ENCODE data around the gene NUP153. TPM values are rescaled to one million over a fixed set of nuclear protein-coding genes. Genes with fewer than 3 reads are reported as not detected.

Gene NUP153
- total RNA-seq, 1 experiment from 2014 or later, result 104 TPM

GRCh38 chr6:17628873-17629272 lies 77.9 kb downstream of the NUP153 start:
- peaks cover 90% of the 10 kb centered on the region for H3K36me3 ChIP-seq (ENCODE audit: insufficient read depth, low read length, poor library complexity, severe bottlenecking)
- no peaks in the 10 kb centered on the region for H3K9me3 ChIP-seq (ENCODE audit: low read depth, low read length, poor library complexity, severe bottlenecking)
- H3K27ac ChIP-seq (ENCODE audit: low read depth, low read length, poor library complexity, severe bottlenecking), result no peak overlapping the region
- no peak for DNase-seq (ENCODE audit: low spot score)
- ChIA-PET POLR2A (ENCODE audit: low non-redundant PET) (no interaction called here), CTCF (no interaction called here)
- H3K27me3 ChIP-seq (replicated peaks; ENCODE audit: insufficient read depth, low read depth, low read length, poor library complexity), result no peaks in the 10 kb centered on the region
- H3K4me3 ChIP-seq (ENCODE audit: low read depth, low read length, poor library complexity, severe bottlenecking), result no peak overlapping the region
- peaks cover 3% of the 10 kb centered on the region for H3K4me1 ChIP-seq (ENCODE audit: insufficient read depth, low read length, poor library complexity, severe bottlenecking)
- intact Hi-C loops (cut with micrococcal nuclease; ENCODE audit: unreplicated experiment), result no loop called here
- TF ChIP-seq EZH2 (IDR thresholded peaks at IDR 0.05; ENCODE audit: borderline replicate concordance, low read depth, low read length, poor library complexity, severe bottlenecking), result no peak
- TF ChIP-seq CTCF (conservative IDR thresholded peaks at IDR 0.05; ENCODE audit: low read depth, low read length), result no peak
- BruUV-seq (replicated peaks), result TSS peak; percentile 46

GRCh38 chr6:17624396-17624795 lies 82.3 kb downstream of the NUP153 start:
- no peak for DNase-seq (ENCODE audit: low spot score)
- H3K27ac ChIP-seq (ENCODE audit: low read depth, low read length, poor library complexity, severe bottlenecking), result no peak overlapping the region
- no peaks in the 10 kb centered on the region for H3K9me3 ChIP-seq (ENCODE audit: low read depth, low read length, poor library complexity, severe bottlenecking)
- intact Hi-C loops (cut with micrococcal nuclease; ENCODE audit: unreplicated experiment), result no loop called here
- no TSS peak for BruUV-seq (replicated peaks)
- POLR2A ChIA-PET (ENCODE audit: low non-redundant PET), result no interaction called here
- peaks cover 3% of the 10 kb centered on the region for H3K4me1 ChIP-seq (ENCODE audit: insufficient read depth, low read length, poor library complexity, severe bottlenecking)
- CTCF ChIA-PET, result no interaction called here
- H3K27me3 ChIP-seq (replicated peaks; ENCODE audit: insufficient read depth, low read depth, low read length, poor library complexity), result no peaks in the 10 kb centered on the region
- H3K4me3 ChIP-seq (ENCODE audit: low read depth, low read length, poor library complexity, severe bottlenecking), result no peak overlapping the region
- no peak for TF ChIP-seq CTCF (conservative IDR thresholded peaks at IDR 0.05; ENCODE audit: low read depth, low read length)
- TF ChIP-seq EZH2 (IDR thresholded peaks at IDR 0.05; ENCODE audit: borderline replicate concordance, low read depth, low read length, poor library complexity, severe bottlenecking), result no peak
- H3K36me3 ChIP-seq (ENCODE audit: insufficient read depth, low read length, poor library complexity, severe bottlenecking), result peaks cover 89% of the 10 kb centered on the region

GRCh38 chr6:17622144-17622543 lies 84.6 kb downstream of the NUP153 start:
- no TSS peak for BruUV-seq (replicated peaks)
- POLR2A ChIA-PET (ENCODE audit: low non-redundant PET), result no interaction called here

More at GRCh38 chr6:17622144-17622543, 84.6 kb downstream of the NUP153 start:
- Histone ChIP-seq H3K27me3 (replicated peaks; ENCODE audit: insufficient read depth, low read depth, low read length, poor library complexity) (no peaks in the 10 kb centered on the region), H3K27ac (ENCODE audit: low read depth, low read length, poor library complexity, severe bottlenecking) (no peak overlapping the region), H3K9me3 (ENCODE audit: low read depth, low read length, poor library complexity, severe bottlenecking) (no peaks in the 10 kb centered on the region), H3K4me1 (ENCODE audit: insufficient read depth, low read length, poor library complexity, severe bottlenecking) (peaks cover 5% of the 10 kb centered on the region), H3K4me3 (ENCODE audit: low read depth, low read length, poor library complexity, severe bottlenecking) (no peak overlapping the region), H3K36me3 (ENCODE audit: insufficient read depth, low read length, poor library complexity, severe bottlenecking) (peaks cover 72% of the 10 kb centered on the region)
- TF ChIP-seq CTCF (conservative IDR thresholded peaks at IDR 0.05; ENCODE audit: low read depth, low read length), result no peak
- TF ChIP-seq EZH2 (IDR thresholded peaks at IDR 0.05; ENCODE audit: borderline replicate concordance, low read depth, low read length, poor library complexity, severe bottlenecking), result no peak
- CTCF ChIA-PET, result no interaction called here
- intact Hi-C loops (cut with micrococcal nuclease; ENCODE audit: unreplicated experiment), result no loop called here
- DNase-seq (ENCODE audit: low spot score), result peak; percentile 23

Measured in A673 (cell line).